Measurements from ENCODE around the gene CNGB1. TPM values are rescaled to one million over a fixed set of nuclear protein-coding genes. Genes with fewer than 3 reads are reported as not detected.

The CNGB1 gene
- total RNA-seq, 1 experiment from 2014 or later, result not detected

- Mint-ChIP-seq H3K4me1 (ENCODE audit: low read depth, unreplicated experiment) (peaks cover 17% of the 10 kb centered on the region), H3K27me3 (ENCODE audit: insufficient read depth, unreplicated experiment) (no peaks in the 10 kb centered on the region), H3K9me3 (ENCODE audit: unreplicated experiment) (no peaks in the 10 kb centered on the region), H3K36me3 (ENCODE audit: insufficient read depth, unreplicated experiment) (no peaks in the 10 kb centered on the region), H3K4me3 (ENCODE audit: unreplicated experiment) (no peak overlapping the region), H3K27ac (ENCODE audit: unreplicated experiment) (no peak overlapping the region)
- Histone ChIP-seq H3K27me3 (replicated peaks; ENCODE audit: control insufficient read depth, insufficient read depth, low read length) (no peaks in the 10 kb centered on the region), H3K4me3 (ENCODE audit: low read depth, low read length) (no peak overlapping the region), H3K36me3 (ENCODE audit: control insufficient read depth, insufficient read depth, low read length) (no peaks in the 10 kb centered on the region), H3K9me3 (no peaks in the 10 kb centered on the region), H3K4me1 (no peaks in the 10 kb centered on the region)
- no peak for TF ChIP-seq CTCF (IDR thresholded peaks at IDR 0.05; ENCODE audit: insufficient read depth in 1 of 2, low read depth in 1 of 2, low read length in 1 of 2, severe bottlenecking in 1 of 2, unreplicated experiment in 1 of 2)
- ChIA-PET POLR2A (no interaction called here), CTCF (no interaction called here)
- BruUV-seq (replicated peaks), result no TSS peak
- DNase-seq, result no peak
- intact Hi-C loops (cut with micrococcal nuclease; ENCODE audit: unreplicated experiment), result no loop called here
These were observed 9.4 kb downstream of the CNGB1 start for GRCh38 chr16:57961538-57961937.

- Mint-ChIP-seq H3K27ac (ENCODE audit: unreplicated experiment) (no peak overlapping the region), H3K4me3 (ENCODE audit: unreplicated experiment) (no peak overlapping the region), H3K36me3 (ENCODE audit: insufficient read depth, unreplicated experiment) (no peaks in the 10 kb centered on the region), H3K27me3 (ENCODE audit: insufficient read depth, unreplicated experiment) (no peaks in the 10 kb centered on the region), H3K9me3 (ENCODE audit: unreplicated experiment) (no peaks in the 10 kb centered on the region), H3K4me1 (ENCODE audit: low read depth, unreplicated experiment) (peaks cover 17% of the 10 kb centered on the region)
- Histone ChIP-seq H3K9me3 (no peaks in the 10 kb centered on the region), H3K4me3 (ENCODE audit: low read depth, low read length) (no peak overlapping the region), H3K4me1 (no peaks in the 10 kb centered on the region), H3K27me3 (replicated peaks; ENCODE audit: control insufficient read depth, insufficient read depth, low read length) (no peaks in the 10 kb centered on the region), H3K36me3 (ENCODE audit: control insufficient read depth, insufficient read depth, low read length) (no peaks in the 10 kb centered on the region)
- DNase-seq, result no peak
- CTCF ChIA-PET, result interaction anchor here (0.6 kb wide), 1 partner anchor 64 kb away, joined by 6 read pairs; no protein-coding TSS in a partner anchor
- intact Hi-C loops (cut with micrococcal nuclease; ENCODE audit: unreplicated experiment), result no loop called here
- no peak for TF ChIP-seq CTCF (IDR thresholded peaks at IDR 0.05; ENCODE audit: insufficient read depth in 1 of 2, low read depth in 1 of 2, low read length in 1 of 2, severe bottlenecking in 1 of 2, unreplicated experiment in 1 of 2)
- BruUV-seq (replicated peaks), result no TSS peak
- POLR2A ChIA-PET, result no interaction called here
These were observed 10.0 kb downstream of the CNGB1 start for GRCh38 chr16:57960826-57961472.

GRCh38 chr16:57960310-57960709 lies 10.6 kb downstream of the CNGB1 start:
- no peak for TF ChIP-seq CTCF (IDR thresholded peaks at IDR 0.05; ENCODE audit: insufficient read depth in 1 of 2, low read depth in 1 of 2, low read length in 1 of 2, severe bottlenecking in 1 of 2, unreplicated experiment in 1 of 2)
- intact Hi-C loops (cut with micrococcal nuclease; ENCODE audit: unreplicated experiment), result no loop called here
- Mint-ChIP-seq H3K36me3 (ENCODE audit: insufficient read depth, unreplicated experiment) (no peaks in the 10 kb centered on the region), H3K4me1 (ENCODE audit: low read depth, unreplicated experiment) (peaks cover 17% of the 10 kb centered on the region), H3K4me3 (ENCODE audit: unreplicated experiment) (no peak overlapping the region), H3K27ac (ENCODE audit: unreplicated experiment) (no peak overlapping the region), H3K9me3 (ENCODE audit: unreplicated experiment) (no peaks in the 10 kb centered on the region), H3K27me3 (ENCODE audit: insufficient read depth, unreplicated experiment) (no peaks in the 10 kb centered on the region)
- BruUV-seq (replicated peaks), result no TSS peak
- Histone ChIP-seq H3K4me3 (ENCODE audit: low read depth, low read length) (no peak overlapping the region), H3K9me3 (no peaks in the 10 kb centered on the region), H3K36me3 (ENCODE audit: control insufficient read depth, insufficient read depth, low read length) (no peaks in the 10 kb centered on the region), H3K27me3 (replicated peaks; ENCODE audit: control insufficient read depth, insufficient read depth, low read length) (no peaks in the 10 kb centered on the region), H3K4me1 (no peaks in the 10 kb centered on the region)
- POLR2A ChIA-PET, result no interaction called here
- no peak for DNase-seq
- CTCF ChIA-PET, result interaction anchor here (0.6 kb wide), 1 partner anchor 64 kb away, joined by 6 read pairs; no protein-coding TSS in a partner anchor

All from Caco-2 (cell line).